WTC11 (cell line): Measurements from ENCODE around the gene ZNF367. TPM values are rescaled to one million over a fixed set of nuclear protein-coding genes. Genes with fewer than 3 reads are reported as not detected.

Experiments
- ATAC-seq: fragments of 200-7000 bp; cut with Tn5 transposase; 2 replicates; pipeline ENCODE4 v1.10.0; 2021; ENCODE audit warnings: mild to moderate bottlenecking, moderate library complexity
- CTCF ChIA-PET: fragments of 300-600 bp; sonication (Branson Sonifier 250); formaldehyde crosslinking; loops from one replicate; lab custom pipeline; 2021; ENCODE audit warnings: antibody characterized with exemption; lab: Charles Lee
- POLR2A ChIA-PET: fragments of 350-600 bp; sonication (Branson Sonifier 250); formaldehyde crosslinking; loops from one replicate; lab custom pipeline; 2021; ENCODE audit warnings: antibody characterized with exemption; lab: Charles Lee
- DNase-seq: peaks from one replicate; pipeline ENCODE4 v3.0.0; 2021; ENCODE audit warnings: low spot score
- H3K27ac Mint-ChIP-seq: 2 replicates; pipeline ENCODE4 v1.8.0; 2021; ENCODE audit warnings: mixed read lengths
- H3K27me3 Mint-ChIP-seq: 2 replicates; pipeline ENCODE4 v1.8.0; 2021; ENCODE audit warnings: low read depth, mild to moderate bottlenecking, moderate library complexity, mixed read lengths
- H3K36me3 Mint-ChIP-seq: 2 replicates; pipeline ENCODE4 v1.8.0; 2021; ENCODE audit warnings: mixed read lengths
- H3K4me1 Mint-ChIP-seq: 2 replicates; pipeline ENCODE4 v1.8.0; 2022; ENCODE audit warnings: mixed read lengths
- H3K4me3 Mint-ChIP-seq: 2 replicates; pipeline ENCODE4 v1.8.0; 2021; ENCODE audit warnings: mild to moderate bottlenecking, moderate library complexity, mixed read lengths
- H3K9me3 Mint-ChIP-seq: 2 replicates; pipeline ENCODE4 v1.8.0; 2021; ENCODE audit warnings: mixed read lengths
- ATF1 ChIP-seq: sonication (generic); formaldehyde crosslinking; IDR thresholded peaks from 2 replicates; pipeline ENCODE4 v1.8.1; 2023; ENCODE audit warnings: mild to moderate bottlenecking, moderate library complexity, missing genetic modification reagents
- E2F5 ChIP-seq: sonication (generic); formaldehyde crosslinking; IDR thresholded peaks from 2 replicates; pipeline ENCODE4 v1.8.1; 2022; ENCODE audit warnings: mild to moderate bottlenecking, moderate library complexity, missing genetic modification reagents
- ELF4 ChIP-seq: sonication (generic); formaldehyde crosslinking; IDR thresholded peaks from 2 replicates; pipeline ENCODE4 v1.8.1; 2022; ENCODE audit warnings: low read depth, mild to moderate bottlenecking, moderate library complexity, missing genetic modification reagents
- EMX1 ChIP-seq: fragments of 250-450 bp; sonication (Bioruptor Pico); IDR thresholded peaks from 2 replicates; pipeline ENCODE4 v1.8.0; 2021; ENCODE audit warnings: mild to moderate bottlenecking
- GTF2I ChIP-seq: fragments of 250-450 bp; sonication (Bioruptor Pico); conservative IDR thresholded peaks from 2 replicates; pipeline ENCODE4 v1.4.0; 2021; ENCODE audit warnings: mild to moderate bottlenecking
- NR1H2 ChIP-seq: sonication (generic); formaldehyde crosslinking; IDR thresholded peaks from 2 replicates; pipeline ENCODE4 v1.9.0; 2021; ENCODE audit warnings: mild to moderate bottlenecking, moderate library complexity, missing genetic modification reagents
- SMAD4 ChIP-seq: sonication (generic); formaldehyde crosslinking; IDR thresholded peaks from 2 replicates; pipeline ENCODE4 v1.8.0; 2022; ENCODE audit warnings: mild to moderate bottlenecking, missing genetic modification reagents
- STAT6 ChIP-seq: sonication (generic); formaldehyde crosslinking; conservative IDR thresholded peaks from 2 replicates; pipeline ENCODE4 v1.8.1; 2023; ENCODE audit warnings: mild to moderate bottlenecking, low read depth, missing genetic modification reagents, moderate library complexity
- ZMAT4 ChIP-seq: fragments of 250-450 bp; sonication (Bioruptor Pico); IDR thresholded peaks from 2 replicates; pipeline ENCODE4 v1.9.0; 2021; ENCODE audit warnings: mild to moderate bottlenecking
- ZNF121 ChIP-seq: sonication (generic); formaldehyde crosslinking; IDR thresholded peaks from 2 replicates; pipeline ENCODE4 v1.8.0; 2023; ENCODE audit warnings: missing genetic modification reagents
- ZNF138 ChIP-seq: sonication (generic); formaldehyde crosslinking; conservative IDR thresholded peaks from 2 replicates; pipeline ENCODE4 v1.8.1; 2022; ENCODE audit warnings: mild to moderate bottlenecking, moderate library complexity, missing genetic modification reagents
- ZNF232 ChIP-seq: sonication (generic); formaldehyde crosslinking; IDR thresholded peaks from 2 replicates; pipeline ENCODE4 v1.8.0; 2022; ENCODE audit warnings: mild to moderate bottlenecking, missing genetic modification reagents
- ZNF263 ChIP-seq: sonication (generic); formaldehyde crosslinking; IDR thresholded peaks from 2 replicates; pipeline ENCODE4 v1.8.1; 2022; ENCODE audit warnings: low read depth, mild to moderate bottlenecking, moderate library complexity, missing genetic modification reagents
- ZNF396 ChIP-seq: fragments of 250-450 bp; sonication (Bioruptor Pico); IDR thresholded peaks from 2 replicates; pipeline ENCODE4 v1.8.0; 2021; ENCODE audit warnings: mild to moderate bottlenecking, moderate library complexity, borderline replicate concordance
- ZNF671 ChIP-seq: fragments of 250-450 bp; sonication (Bioruptor Pico); IDR thresholded peaks from 2 replicates; pipeline ENCODE4 v1.8.0; 2021; ENCODE audit warnings: mild to moderate bottlenecking
- total RNA-seq: library from RNA; stranded (reverse); gene quantifications from 3 replicates; pipeline ENCODE4 v1.2.3, GENCODE V29; 2021
- TF ChIP-seq, protein P1 (sequence below): sonication (generic); formaldehyde crosslinking; IDR thresholded peaks from 2 replicates; pipeline ENCODE4 v1.8.1; 2023; ENCODE audit warnings: mild to moderate bottlenecking, moderate library complexity, missing genetic modification reagents
- TF ChIP-seq, protein P2 (sequence below): sonication (generic); formaldehyde crosslinking; IDR thresholded peaks from 2 replicates; pipeline ENCODE4 v1.8.1; 2023; ENCODE audit warnings: mild to moderate bottlenecking, missing genetic modification reagents, borderline replicate concordance
- TF ChIP-seq, protein P3 (sequence below): sonication (generic); formaldehyde crosslinking; IDR thresholded peaks from 2 replicates; pipeline ENCODE4 v1.8.1; 2022; ENCODE audit warnings: low read depth, mild to moderate bottlenecking, moderate library complexity, missing genetic modification reagents, borderline replicate concordance
- TF ChIP-seq, protein P4 (sequence below): sonication (generic); formaldehyde crosslinking; IDR thresholded peaks from 2 replicates; pipeline ENCODE4 v1.8.0; 2022; ENCODE audit warnings: mild to moderate bottlenecking, missing genetic modification reagents

Gene ZNF367
- total RNA-seq, 1 experiment from 2014 or later, result 7.4 TPM

- Mint-ChIP-seq H3K9me3 (no peaks in the 10 kb centered on the region), H3K27me3 (no peaks in the 10 kb centered on the region), H3K36me3 (no peaks in the 10 kb centered on the region), H3K27ac (no peak overlapping the region), H3K4me3 (no peak overlapping the region), H3K4me1 (peaks cover 37% of the 10 kb centered on the region)
- ChIA-PET CTCF (interaction anchor here (1.1 kb wide), 1 partner anchor 108 kb away, joined by 4 read pairs; no protein-coding TSS in a partner anchor), POLR2A (no interaction called here)
- DNase-seq, result no peak
- ATAC-seq, result no peak
- no peak for TF ChIP-seq ZNF263 (CRISPR knock-in tag)
- TF ChIP-seq, protein P1, sequence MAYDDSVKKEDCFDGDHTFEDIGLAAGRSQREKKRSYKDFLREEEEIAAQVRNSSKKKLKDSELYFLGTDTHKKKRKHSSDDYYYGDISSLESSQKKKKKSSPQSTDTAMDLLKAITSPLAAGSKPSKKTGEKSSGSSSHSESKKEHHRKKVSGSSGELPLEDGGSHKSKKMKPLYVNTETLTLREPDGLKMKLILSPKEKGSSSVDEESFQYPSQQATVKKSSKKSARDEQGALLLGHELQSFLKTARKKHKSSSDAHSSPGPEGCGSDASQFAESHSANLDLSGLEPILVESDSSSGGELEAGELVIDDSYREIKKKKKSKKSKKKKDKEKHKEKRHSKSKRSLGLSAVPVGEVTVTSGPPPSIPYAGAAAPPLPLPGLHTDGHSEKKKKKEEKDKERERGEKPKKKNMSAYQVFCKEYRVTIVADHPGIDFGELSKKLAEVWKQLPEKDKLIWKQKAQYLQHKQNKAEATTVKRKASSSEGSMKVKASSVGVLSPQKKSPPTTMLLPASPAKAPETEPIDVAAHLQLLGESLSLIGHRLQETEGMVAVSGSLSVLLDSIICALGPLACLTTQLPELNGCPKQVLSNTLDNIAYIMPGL, result no peak
- TF ChIP-seq ZMAT4, result no peak
- TF ChIP-seq GTF2I (CRISPR knock-in tag), result no peak
- TF ChIP-seq, protein P2, sequence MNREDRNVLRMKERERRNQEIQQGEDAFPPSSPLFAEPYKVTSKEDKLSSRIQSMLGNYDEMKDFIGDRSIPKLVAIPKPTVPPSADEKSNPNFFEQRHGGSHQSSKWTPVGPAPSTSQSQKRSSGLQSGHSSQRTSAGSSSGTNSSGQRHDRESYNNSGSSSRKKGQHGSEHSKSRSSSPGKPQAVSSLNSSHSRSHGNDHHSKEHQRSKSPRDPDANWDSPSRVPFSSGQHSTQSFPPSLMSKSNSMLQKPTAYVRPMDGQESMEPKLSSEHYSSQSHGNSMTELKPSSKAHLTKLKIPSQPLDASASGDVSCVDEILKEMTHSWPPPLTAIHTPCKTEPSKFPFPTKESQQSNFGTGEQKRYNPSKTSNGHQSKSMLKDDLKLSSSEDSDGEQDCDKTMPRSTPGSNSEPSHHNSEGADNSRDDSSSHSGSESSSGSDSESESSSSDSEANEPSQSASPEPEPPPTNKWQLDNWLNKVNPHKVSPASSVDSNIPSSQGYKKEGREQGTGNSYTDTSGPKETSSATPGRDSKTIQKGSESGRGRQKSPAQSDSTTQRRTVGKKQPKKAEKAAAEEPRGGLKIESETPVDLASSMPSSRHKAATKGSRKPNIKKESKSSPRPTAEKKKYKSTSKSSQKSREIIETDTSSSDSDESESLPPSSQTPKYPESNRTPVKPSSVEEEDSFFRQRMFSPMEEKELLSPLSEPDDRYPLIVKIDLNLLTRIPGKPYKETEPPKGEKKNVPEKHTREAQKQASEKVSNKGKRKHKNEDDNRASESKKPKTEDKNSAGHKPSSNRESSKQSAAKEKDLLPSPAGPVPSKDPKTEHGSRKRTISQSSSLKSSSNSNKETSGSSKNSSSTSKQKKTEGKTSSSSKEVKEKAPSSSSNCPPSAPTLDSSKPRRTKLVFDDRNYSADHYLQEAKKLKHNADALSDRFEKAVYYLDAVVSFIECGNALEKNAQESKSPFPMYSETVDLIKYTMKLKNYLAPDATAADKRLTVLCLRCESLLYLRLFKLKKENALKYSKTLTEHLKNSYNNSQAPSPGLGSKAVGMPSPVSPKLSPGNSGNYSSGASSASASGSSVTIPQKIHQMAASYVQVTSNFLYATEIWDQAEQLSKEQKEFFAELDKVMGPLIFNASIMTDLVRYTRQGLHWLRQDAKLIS (CRISPR knock-in tag), result no peak
- no peak for TF ChIP-seq SMAD4 (CRISPR knock-in tag)
- TF ChIP-seq, protein P3, sequence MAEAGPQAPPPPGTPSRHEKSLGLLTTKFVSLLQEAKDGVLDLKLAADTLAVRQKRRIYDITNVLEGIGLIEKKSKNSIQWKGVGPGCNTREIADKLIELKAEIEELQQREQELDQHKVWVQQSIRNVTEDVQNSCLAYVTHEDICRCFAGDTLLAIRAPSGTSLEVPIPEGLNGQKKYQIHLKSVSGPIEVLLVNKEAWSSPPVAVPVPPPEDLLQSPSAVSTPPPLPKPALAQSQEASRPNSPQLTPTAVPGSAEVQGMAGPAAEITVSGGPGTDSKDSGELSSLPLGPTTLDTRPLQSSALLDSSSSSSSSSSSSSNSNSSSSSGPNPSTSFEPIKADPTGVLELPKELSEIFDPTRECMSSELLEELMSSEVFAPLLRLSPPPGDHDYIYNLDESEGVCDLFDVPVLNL (CRISPR knock-in tag), result no peak
- TF ChIP-seq ZNF396 (CRISPR knock-in tag), result no peak
- no peak for TF ChIP-seq NR1H2 (CRISPR knock-in tag)
- TF ChIP-seq ELF4, result no peak
- no peak for TF ChIP-seq ZNF121 (CRISPR knock-in tag)
- TF ChIP-seq, protein P4, sequence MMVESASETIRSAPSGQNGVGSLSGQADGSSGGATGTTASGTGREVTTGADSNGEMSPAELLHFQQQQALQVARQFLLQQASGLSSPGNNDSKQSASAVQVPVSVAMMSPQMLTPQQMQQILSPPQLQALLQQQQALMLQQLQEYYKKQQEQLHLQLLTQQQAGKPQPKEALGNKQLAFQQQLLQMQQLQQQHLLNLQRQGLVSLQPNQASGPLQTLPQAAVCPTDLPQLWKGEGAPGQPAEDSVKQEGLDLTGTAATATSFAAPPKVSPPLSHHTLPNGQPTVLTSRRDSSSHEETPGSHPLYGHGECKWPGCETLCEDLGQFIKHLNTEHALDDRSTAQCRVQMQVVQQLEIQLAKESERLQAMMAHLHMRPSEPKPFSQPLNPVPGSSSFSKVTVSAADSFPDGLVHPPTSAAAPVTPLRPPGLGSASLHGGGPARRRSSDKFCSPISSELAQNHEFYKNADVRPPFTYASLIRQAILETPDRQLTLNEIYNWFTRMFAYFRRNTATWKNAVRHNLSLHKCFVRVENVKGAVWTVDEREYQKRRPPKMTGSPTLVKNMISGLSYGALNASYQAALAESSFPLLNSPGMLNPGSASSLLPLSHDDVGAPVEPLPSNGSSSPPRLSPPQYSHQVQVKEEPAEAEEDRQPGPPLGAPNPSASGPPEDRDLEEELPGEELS (CRISPR knock-in tag), result no peak
- no peak for TF ChIP-seq EMX1 (CRISPR knock-in tag)
- TF ChIP-seq ATF1 (CRISPR knock-in tag), result no peak
- no peak for TF ChIP-seq ZNF232 (CRISPR knock-in tag)
- no peak for TF ChIP-seq ZNF138 (CRISPR knock-in tag)
- TF ChIP-seq ZNF671 (CRISPR knock-in tag), result no peak
- TF ChIP-seq STAT6 (CRISPR knock-in tag), result no peak
- TF ChIP-seq E2F5, result no peak
- TF ChIP-seq, all 79 proteins: peak for 0
Observed at GRCh38 chr9:96340707-96341106, 77.5 kb downstream of the ZNF367 start.
